Measurements from ENCODE around the gene MANBA. TPM values are rescaled to one million over a fixed set of nuclear protein-coding genes. Genes with fewer than 3 reads are reported as not detected.

MANBA gene
- total RNA-seq, 1 donor from 2014 or later = 30.3 TPM

GRCh38 chr4:102694791-102695190, 66.0 kb downstream of the MANBA start:
- no peak for TF ChIP-seq CTCF (IDR thresholded peaks at IDR 0.05; ENCODE audit: borderline replicate concordance)
- Histone ChIP-seq H3K27ac (replicated peaks) (no peak overlapping the region), H3K36me3 (peaks cover 17% of the 10 kb centered on the region), H3K4me3 (no peak overlapping the region), H3K9me3 (replicated peaks) (no peaks in the 10 kb centered on the region), H3K27me3 (ENCODE audit: low read depth) (no peaks in the 10 kb centered on the region), H3K4me1 (no peaks in the 10 kb centered on the region)
- no peak for DNase-seq
- intact Hi-C loops (cut with micrococcal nuclease) = no loop called here

- no peak overlapping the region for H3K27ac ChIP-seq (replicated peaks)
Measured at GRCh38 chr4:102693861-102694260, 66.9 kb downstream of the MANBA start.

GRCh38 chr4:102693262-102693850, 67.4 kb downstream of the MANBA start:
- H3K4me3 ChIP-seq = no peak overlapping the region
- H3K36me3 ChIP-seq = peaks cover 25% of the 10 kb centered on the region
- H3K27ac ChIP-seq (replicated peaks) = no peak overlapping the region
- no peaks in the 10 kb centered on the region for H3K9me3 ChIP-seq (replicated peaks)
- intact Hi-C loops (cut with micrococcal nuclease) = no loop called here
- no peak for DNase-seq
- H3K27me3 ChIP-seq (ENCODE audit: low read depth) = no peaks in the 10 kb centered on the region
- no peak for TF ChIP-seq CTCF (IDR thresholded peaks at IDR 0.05; ENCODE audit: borderline replicate concordance)
- no peaks in the 10 kb centered on the region for H3K4me1 ChIP-seq

More at GRCh38 chr4:102693861-102694260, 66.9 kb downstream of the MANBA start:
- no peak for TF ChIP-seq CTCF (IDR thresholded peaks at IDR 0.05; ENCODE audit: borderline replicate concordance)
- Histone ChIP-seq H3K36me3 (peaks cover 20% of the 10 kb centered on the region), H3K9me3 (replicated peaks) (no peaks in the 10 kb centered on the region), H3K27me3 (ENCODE audit: low read depth) (no peaks in the 10 kb centered on the region), H3K4me1 (no peaks in the 10 kb centered on the region), H3K4me3 (no peak overlapping the region)
- intact Hi-C loops (cut with micrococcal nuclease) = no loop called here
- no peak for DNase-seq

GRCh38 chr4:102692474-102692873, 68.3 kb downstream of the MANBA start:
- H3K27ac ChIP-seq (replicated peaks) = no peak overlapping the region
- TF ChIP-seq CTCF (IDR thresholded peaks at IDR 0.05; ENCODE audit: borderline replicate concordance) = no peak
- H3K27me3 ChIP-seq (ENCODE audit: low read depth) = no peaks in the 10 kb centered on the region
- no peak for DNase-seq
- peaks cover 6% of the 10 kb centered on the region for H3K4me1 ChIP-seq
- H3K4me3 ChIP-seq = no peak overlapping the region
- intact Hi-C loops (cut with micrococcal nuclease) = no loop called here
- H3K36me3 ChIP-seq = peaks cover 25% of the 10 kb centered on the region
- no peaks in the 10 kb centered on the region for H3K9me3 ChIP-seq (replicated peaks)

GRCh38 chr4:102687982-102688433, 72.8 kb downstream of the MANBA start:
- Histone ChIP-seq H3K9me3 (replicated peaks) (no peaks in the 10 kb centered on the region), H3K4me1 (peaks cover 6% of the 10 kb centered on the region), H3K4me3 (no peak overlapping the region), H3K36me3 (peaks cover 16% of the 10 kb centered on the region), H3K27ac (replicated peaks) (no peak overlapping the region), H3K27me3 (ENCODE audit: low read depth) (no peaks in the 10 kb centered on the region)
- DNase-seq = no peak
- no peak for TF ChIP-seq CTCF (IDR thresholded peaks at IDR 0.05; ENCODE audit: borderline replicate concordance)
- intact Hi-C loops (cut with micrococcal nuclease) = no loop called here

Measured in left ventricle myocardium inferior (tissue), 1 donor.